Ureter (tissue), 1 donor: ENCODE data around the gene TMCC2. TPM values are rescaled to one million over a fixed set of nuclear protein-coding genes. Genes with fewer than 3 reads are reported as not detected.

Experiments
- DNase-seq: peaks from one replicate; pipeline ENCODE4 v3.0.0-alpha.2; 2020; ENCODE audit warnings: low spot score
- total RNA-seq: library from RNA; stranded (reverse); gene quantifications from one replicate; pipeline ENCODE4 v1.2.4, GENCODE V29; 2023
- donor health status: DM: yes; HTN: yes; CAD: no.

The TMCC2 gene
- total RNA-seq, 1 donor from 2014 or later = 0.55 TPM

DNA sequence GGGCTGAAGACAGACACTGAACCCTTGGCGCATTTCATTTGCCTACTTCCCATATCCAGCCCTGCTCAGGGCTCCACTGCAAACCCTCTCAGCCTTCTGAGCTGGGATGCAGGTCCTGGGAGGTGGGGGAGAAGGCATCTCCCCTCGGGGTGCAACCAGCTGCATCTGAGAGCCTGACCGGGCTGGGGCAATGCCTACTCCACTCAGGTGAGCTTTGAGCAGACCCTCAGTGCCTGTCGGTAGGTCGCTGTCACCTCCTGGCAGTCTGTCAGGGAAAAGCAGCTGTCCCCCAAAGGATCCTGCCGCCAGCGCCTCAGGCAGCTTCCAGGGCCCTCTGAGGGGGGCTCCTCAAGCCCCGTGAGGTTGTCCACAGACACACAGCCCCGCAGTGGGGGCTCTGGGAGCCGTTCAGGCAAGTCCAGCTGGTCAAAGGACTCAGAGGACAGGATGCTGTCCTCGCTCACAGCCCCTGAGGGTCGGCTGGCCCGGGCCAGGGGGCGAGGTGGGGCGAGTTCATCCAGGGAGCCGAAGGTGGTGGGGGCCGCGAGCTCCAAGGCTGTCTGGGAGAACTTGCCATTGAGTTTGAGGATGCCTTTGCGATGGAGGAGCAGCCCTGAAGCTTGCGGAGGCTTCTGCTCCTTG is 75.6 kb downstream of the TMCC2 start:
- no peak for DNase-seq

DNA sequence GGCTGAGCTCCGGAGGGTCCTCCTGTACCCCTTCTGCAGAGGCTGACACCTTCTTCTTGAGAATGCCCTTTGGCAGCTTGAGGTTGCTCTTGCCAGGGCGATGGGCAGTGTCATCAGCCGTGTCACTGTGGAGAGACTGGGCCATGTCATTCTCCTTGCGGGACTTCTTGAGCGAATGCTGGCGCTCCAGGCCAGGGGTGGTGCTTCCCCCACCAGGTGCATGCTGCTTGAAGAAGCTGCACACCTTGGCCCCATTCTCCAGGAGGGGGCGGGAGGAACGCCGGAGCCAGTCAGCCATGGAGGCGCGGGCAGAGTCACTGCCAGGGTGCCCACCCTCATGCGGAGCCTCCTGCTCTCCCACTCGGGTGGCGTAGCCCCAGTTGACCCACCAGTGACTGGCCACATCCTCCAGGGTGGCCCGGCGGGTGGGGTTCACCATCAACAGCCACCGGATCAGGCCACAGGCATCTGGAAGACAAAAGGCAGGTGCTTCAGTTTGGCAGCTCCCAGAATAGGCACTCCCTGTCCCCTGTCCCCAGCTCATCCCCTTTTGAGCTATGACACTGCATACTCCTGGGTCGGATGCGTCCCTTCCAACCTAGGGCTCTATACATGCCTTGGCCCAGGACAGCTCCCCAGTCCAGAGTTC is 76.4 kb downstream of the TMCC2 start:
- DNase-seq = no peak

DNA sequence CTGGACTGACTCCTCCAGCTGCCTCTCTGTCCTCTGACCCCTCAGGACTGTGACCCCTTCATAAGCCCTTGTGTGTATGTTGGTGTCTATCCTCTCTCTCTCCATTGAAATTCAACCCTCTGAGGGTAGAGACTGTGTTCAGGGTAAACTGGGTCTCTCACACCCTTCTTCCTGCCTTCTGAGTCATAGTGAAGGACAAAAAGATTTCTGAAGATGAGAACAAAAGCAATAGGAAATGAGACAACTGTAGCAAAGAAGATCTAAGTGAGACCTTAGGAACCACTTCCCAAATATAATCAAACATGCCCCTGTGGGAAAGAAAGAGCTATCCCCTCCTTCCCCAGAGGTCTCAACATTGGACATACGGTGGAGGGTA is 76.9 kb downstream of the TMCC2 start:
- no peak for DNase-seq

DNA sequence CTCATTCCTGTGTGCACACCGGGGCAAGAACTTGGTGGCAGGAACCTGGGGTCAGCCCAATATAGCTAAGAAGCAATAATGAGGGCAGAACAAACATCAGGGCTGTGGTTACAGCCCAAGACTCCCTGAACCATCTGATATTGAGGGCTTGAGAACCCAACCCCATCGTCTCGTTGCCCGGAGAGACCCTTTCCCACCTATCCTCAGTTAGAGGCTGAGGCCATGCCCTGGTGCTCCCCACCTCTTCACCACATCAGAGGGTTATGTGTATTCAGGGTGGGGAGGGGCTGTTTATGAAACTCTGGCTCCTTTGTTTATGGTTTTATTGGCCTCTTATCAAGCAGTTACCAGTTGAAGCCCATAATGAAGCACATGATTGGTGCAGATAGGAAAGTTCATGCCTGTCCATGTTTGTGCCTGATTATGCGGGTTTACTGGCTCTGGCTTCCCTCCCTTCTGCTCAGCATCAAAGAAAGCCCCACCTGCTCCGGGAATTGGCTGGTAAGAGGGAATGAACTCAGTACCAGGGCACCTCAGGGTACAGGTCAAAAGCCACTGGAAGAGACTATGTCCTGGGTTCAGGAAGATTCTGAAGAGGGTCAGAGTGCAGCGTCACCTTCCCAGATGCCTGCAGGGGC is 79.3 kb downstream of the TMCC2 start:
- no peak for DNase-seq

DNA sequence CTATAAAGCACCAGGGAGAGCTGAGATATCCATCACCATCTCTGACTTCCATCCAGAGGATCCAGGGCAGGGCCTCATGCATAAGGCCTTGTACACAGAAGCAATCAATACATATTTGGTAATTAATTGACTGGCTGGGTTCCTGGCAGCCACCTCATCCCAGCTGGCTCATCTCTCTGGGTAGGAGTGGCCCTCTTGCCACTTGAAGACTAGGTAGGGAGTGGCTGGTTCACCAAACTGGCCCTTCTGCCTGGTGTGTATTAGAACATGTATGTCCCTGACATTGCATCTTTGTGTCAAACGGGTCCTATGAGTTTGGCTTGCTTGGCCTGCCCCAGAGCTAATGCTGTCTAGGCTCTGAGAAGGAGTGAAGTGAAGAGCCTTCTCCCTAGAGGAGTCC is 82.0 kb downstream of the TMCC2 start:
- no peak for DNase-seq

DNA sequence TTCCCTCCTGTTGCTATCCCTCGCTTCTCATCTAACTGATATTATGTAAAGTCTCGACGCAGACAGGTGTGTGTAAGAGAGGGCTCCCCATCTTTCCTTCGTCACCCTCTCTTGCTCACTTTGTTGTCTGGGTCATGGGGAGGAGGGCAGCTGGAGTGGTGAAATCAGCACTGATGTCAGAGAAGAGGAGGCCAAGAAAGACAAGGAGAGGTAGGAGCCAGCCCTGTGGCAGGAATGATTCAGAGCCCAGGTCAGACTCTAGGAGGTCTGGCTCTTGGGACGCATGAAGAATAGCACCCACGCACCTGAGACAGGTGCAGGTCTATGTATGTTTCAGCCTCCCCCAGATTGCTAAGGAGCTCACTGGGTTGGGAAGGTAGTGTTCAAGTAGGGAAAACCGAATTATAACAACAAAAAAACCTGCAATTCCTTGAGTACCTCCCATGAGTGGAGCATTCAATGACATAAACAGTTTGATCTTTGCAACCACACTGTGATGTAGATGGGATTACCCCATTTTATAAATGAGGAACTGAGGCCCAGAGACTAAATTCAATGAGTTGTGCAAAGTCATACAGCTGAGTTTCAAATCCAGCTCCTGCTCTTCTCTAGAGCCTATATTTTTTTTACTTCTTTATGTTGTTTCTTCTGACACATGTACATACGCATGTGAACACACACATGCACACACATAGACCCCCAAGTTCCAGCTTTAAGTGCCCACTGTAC is 83.4 kb downstream of the TMCC2 start:
- DNase-seq = no peak

DNA sequence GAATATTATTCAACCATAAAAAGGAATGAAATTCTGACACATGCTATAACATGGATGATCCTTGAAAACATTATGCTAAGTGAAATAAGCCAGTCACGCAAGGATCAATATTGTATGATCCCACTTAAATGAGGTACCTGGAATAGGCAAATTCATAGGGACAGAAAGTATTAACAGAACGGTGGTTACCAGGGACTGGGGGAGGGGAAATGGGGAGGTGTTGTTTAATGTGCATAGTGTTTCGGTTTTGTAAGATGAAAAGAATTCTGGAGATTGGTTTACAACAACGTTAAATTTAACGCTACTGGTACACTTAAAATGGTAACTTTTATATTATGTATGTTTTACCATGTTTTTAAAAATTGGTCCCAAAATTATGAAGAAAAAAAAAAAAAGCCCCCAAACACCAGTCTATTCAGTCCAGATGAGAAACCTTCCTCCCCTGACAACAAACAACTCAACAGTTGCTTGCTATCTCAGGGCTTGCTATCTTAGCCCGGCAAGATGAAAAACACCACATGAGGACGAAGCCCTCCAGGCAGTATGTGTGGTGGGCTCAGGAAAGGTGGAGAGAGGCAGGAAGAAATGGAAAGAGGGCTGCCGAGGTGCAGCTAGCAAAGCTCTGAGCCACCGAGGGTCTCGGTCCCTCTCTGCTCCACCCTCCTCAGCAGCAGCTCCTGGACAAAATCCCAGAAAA is 85.3 kb downstream of the TMCC2 start:
- DNase-seq = no peak

DNA sequence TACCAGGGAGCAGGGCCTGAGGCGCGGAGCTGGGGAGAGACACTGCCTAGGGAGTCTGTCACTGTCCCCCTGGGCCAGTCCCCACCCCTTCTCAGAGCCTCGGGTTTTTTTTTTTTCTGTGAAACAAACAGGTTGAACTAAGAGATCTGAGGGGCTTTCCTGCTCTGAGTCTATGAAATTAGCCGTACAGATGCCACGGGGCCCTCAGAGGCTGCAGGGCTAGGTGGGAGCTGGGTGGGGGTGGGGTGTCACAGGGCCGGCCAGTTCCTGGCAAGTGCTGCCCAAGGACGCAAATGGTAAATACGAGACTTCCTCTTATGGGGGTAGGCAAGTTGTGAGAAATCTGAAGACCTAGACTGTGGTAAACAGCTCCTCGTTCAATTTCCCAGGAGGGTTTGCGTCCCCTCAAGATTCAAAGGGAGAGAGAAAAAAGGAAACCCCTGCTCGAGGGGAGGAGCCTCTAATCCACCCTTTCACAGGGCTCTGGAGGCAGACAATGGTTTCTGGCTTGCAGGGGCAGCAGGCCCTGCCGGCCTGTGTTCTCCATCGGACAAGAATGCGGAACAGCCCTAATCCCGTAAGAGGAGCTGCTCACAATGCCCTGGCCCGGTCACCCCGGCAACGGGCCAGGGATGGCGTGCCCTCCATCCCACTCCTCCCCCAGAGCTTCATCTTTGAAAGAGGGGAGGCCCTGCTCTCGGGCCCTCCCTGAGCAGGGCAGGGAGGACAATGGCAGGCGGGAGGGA is 86.0 kb downstream of the TMCC2 start:
- no peak for DNase-seq

DNA sequence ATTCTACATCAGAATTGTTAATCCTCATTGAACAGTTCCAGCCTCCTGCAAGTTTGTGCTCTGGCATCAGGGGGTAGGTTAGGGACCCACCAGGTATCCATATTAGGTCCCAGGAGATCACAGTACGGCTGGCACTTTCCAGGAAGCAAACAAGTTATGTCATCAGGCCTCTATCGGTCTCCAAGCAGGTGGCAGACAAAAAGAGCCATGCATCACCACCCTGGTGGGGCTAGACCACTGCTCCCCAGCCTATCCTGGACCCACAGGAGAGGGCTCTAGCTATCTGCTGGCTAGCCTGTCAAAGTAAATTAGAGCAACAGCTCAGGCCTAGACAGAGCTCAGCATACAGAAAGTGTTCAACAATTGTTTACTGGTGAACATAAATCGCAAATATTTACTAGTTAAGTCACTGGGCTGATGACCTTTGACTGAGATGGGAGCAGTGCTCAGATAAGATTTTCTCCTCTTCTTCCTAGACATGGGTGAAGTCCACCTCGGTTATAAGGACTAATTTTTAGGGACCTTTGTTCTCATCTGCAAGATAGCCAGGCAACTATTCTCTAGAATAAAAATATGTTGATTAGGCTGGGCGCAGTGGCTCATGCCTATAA is 87.4 kb downstream of the TMCC2 start:
- DNase-seq = no peak

DNA sequence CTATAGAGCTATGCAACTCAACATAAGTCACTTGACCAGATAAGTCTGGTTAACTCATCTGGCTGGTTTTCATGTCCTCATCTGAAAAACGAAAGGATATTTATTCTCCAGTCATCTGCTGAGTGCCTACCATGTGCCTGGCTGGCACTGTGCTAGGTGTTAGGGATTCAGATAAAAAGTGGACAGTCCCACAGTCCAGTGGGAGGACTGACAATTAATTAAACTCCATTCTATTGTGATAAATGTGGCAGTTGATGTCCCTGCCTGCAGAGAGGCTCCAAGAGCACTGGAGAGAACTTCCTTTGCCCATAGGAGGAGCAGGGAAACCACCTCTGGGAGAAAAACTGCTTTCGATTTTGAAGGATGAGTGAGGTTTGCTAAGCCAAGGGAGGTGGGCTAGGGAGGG is 88.4 kb downstream of the TMCC2 start:
- DNase-seq = no peak

DNA sequence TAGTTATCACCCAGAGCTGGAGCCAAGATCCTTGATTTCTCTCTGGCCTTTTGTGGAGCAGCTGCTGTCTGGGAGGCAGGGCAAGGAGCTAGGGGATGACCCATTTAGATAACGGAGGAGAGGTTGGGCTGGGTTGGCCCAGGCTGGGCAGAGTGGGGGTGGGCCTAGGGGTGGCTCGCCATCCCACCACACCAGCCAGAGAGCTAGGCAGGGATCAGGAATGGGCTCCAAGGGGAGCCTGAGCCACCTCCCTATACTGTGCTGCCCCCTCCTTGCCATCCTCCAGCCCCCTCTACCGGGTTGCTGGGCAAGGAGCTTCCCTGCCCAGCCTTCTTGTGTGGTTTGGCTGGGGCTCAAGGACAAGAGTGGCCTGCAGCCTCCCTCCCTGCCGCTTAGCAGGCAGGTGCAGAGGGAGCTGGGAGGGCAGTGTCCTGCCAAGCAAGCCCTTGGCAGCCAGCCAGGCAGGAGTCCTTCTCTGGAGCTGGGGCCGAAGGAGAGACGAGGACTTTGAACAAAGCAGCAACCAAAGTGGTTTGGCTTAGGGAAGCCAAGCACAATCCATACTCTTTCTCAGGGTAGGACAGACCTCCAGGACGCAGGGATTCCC is 89.7 kb downstream of the TMCC2 start:
- peak; percentile 81 for DNase-seq

DNA sequence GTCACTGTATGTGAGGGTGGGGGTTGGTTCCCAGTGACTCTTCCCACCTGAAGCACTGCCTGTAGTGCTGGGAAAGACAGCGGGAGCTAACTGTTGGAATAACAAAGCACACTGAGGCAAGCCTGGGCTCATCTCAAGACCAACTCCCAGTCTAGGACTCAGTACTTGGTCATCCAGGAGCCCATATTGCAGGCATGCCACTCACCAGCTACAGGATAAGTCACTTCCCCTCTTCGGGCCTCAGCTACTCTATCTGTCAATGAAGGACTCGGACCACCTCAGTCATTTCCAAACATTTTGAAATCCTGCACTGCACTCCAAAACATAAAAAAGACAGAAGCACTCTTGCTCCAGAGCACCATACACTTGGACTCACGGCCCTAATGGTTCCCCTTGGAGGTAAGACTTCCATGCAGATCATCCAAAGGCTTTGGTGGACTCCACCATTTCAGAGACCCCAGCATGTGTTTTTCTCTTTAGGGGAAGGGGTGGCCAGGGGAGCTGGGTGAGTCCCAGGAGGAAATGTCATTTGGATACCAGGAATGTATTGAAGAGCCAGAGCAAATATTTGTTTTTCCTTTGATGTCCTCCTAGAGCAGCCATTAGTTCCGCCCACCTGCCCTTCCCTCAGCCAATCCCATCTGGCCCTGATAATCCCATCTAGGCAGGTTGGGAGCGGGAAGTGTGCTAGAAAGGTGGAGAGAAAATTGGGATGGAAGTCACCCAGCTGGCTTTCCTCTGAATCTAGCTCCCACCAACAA is 90.7 kb downstream of the TMCC2 start:
- no peak for DNase-seq

DNA sequence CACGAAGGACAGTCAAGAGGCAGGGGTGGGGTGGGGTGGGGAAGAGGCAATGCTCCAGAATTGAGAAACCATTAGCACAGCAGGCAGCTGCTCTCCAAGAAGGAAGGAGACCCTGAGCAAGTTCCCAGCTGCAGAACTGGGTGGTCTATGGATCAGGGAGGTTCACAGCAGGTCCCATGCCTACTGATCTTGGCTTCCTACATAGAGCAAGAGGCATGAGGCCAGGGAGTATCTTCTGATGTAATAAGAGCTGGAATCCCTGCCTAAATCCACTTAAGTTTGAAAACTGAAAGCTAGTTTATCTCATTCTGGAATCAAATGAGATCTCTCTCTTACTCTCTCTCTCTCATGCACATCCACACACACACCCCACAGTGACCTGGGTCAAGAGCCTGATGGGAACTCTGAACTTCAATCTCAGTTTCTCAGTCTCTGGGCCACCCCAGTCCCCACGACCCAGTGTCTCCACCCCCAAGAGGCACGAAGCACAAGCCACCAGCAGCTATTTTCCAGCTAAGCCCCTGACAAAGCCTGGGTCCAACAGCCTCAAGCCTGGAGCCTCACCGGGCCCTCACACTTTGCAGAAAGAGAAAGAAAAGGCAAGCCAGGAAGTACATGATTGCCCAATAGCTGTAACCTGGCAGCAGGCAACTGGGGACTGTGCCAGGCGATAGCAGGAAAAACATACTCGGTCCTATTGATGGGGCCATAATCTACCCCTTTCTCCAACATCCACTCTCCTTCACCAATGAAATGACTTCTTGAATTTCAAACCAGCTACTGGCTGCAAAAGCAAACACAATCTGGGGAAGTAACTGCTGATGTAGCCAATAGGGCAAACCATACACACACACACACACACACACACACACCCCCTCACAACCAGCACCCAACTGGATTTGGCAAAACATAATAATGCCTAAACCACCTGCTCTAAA is 91.6 kb downstream of the TMCC2 start:
- peak; percentile 81 for DNase-seq

DNA sequence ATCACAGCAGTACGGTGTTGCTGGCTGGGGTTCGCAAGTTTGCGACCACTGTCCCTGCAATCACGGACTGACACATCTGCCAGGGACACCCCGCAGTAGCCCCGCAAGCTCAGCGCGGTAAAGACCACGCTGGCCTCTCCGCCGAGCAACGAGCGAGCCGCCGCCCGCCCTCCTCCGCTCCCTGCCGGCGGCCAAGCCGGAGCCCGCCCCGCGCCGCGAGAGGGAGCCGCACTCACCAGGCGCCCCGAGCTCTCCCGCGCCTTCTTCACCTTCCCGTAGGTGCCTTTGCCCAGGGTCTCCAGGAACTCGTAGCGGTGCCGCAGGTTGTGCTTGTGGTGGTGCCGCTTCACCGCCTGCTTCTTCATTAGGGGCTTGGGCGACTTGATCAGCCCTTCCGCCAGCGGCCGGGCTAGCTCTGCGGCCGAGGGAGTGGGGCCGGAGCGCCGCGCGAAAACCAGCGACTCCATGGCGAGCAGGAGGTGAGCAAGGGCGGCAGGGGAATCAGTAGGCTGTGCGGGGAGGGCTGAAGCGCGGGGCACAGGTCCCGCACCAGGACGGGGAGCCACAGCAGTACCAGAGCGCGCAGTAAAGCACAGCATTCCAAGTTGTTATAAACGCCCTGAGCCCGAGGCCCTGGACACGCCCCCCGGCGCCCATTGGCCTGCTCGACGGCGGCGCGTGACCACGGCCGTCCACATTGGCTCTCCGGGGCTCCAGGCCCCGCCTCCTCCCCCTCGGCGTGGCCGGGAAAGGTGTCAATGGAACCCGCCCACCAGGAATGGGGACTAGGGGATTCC is 93.6 kb downstream of the TMCC2 start, which contains the start of gene NUAK2:
NUAK2 (minus strand) TSS at position 584 of the 797 bp plus-strand sequence; CDS start at position 467, 117 bp downstream.
- peak; percentile 91 for DNase-seq

DNA sequence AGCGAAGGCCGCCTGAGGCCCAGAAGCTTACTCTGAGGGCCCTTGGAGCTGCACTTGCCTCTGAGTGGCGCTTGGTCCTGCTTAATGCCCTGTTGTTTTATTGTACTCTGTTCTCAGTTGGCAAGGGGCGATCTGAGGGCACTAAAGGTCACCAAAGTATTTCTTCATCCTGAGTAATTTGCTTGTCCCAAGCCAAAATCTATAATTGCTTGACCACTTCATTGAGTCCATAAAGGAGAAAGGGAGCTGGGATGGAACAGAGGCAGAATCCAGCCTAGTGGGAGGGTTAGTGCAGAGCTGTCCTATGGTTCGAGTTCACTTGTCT is 94.2 kb downstream of the TMCC2 start:
- no peak for DNase-seq
